GM12872 (cell line): ENCODE measurements around the gene SUGP1.

Source experiments
- TF ChIP-seq, protein P1 (sequence below): IDR thresholded peaks from 3 replicates; pipeline ENCODE4 v1.5.1; 2011; ENCODE audit warnings: low read depth, mild to moderate bottlenecking, low read length, moderate library complexity; ENCODE audit not compliant: insufficient read depth

SUGP1 gene

DNA sequence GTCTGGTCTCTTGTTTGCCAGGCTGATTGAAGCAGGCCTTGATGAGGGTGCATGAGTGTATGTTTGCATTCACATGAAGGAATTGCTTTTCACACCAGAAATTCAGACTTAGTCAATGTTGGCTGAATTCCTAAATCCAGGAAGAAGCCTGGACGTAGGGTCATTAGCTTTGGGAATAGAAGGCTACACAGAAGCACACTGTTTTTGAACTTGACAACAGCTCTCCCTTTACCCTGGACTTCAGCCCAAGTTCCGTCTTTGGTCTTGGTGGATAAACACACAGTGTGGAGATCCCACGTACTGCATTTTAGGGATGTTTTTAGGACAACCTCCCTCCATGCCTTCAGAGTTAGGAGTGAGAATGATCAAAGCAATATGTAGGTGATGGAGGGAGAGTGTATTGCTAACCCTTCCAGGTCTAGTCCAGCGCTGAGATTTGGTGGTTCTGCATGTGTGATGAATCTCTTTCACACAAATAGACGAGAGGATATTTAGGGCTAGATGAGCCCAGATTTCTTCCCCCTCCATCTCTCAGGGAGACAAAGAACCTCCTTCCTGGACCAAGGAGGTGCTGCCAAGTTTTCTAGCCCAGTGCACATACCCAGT is 70.0 kb downstream of the SUGP1 start:
- TF ChIP-seq, protein P1, sequence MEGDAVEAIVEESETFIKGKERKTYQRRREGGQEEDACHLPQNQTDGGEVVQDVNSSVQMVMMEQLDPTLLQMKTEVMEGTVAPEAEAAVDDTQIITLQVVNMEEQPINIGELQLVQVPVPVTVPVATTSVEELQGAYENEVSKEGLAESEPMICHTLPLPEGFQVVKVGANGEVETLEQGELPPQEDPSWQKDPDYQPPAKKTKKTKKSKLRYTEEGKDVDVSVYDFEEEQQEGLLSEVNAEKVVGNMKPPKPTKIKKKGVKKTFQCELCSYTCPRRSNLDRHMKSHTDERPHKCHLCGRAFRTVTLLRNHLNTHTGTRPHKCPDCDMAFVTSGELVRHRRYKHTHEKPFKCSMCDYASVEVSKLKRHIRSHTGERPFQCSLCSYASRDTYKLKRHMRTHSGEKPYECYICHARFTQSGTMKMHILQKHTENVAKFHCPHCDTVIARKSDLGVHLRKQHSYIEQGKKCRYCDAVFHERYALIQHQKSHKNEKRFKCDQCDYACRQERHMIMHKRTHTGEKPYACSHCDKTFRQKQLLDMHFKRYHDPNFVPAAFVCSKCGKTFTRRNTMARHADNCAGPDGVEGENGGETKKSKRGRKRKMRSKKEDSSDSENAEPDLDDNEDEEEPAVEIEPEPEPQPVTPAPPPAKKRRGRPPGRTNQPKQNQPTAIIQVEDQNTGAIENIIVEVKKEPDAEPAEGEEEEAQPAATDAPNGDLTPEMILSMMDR: no peak

DNA sequence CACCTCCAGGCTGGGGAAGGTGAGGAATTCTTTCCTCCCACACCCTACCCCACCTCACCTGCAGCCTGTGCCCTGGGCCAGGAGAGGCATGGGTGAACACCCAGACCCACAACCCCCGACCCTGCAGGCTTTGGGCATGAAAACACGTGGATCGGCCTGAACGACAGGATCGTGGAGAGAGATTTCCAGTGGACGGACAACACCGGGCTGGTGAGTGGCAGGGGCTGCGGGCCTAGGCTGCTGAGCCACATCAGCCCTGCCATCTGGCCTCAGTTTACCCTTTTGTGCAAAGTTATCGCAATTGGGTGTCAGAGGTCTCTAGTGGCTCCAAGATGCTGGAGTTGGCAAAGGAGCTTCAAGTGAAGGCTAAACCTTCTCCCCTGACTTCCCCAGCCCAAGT is 79.8 kb downstream of the SUGP1 start:
- TF ChIP-seq, protein P1: no peak

DNA sequence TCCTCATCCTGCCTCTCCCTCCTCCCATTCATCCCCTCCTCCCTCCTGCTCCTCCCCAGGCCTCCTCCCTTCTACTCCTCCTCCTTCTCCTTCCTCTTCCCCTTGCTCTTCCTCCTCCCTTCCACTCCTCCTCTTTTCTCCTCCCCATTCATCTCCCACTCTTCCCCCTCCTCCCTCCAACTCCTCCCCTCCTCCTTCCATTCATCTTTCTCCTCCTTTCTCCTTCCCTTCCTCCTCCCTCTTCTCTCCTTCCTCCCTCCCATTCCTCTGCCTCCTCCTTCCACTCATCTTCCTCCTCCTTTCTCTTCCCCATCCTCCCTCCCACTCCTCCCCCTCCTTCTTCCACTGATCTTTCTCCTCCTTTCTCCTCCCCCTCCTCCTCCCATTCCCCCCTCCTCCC is 80.6 kb downstream of the SUGP1 start:
- TF ChIP-seq, protein P1: no peak

DNA sequence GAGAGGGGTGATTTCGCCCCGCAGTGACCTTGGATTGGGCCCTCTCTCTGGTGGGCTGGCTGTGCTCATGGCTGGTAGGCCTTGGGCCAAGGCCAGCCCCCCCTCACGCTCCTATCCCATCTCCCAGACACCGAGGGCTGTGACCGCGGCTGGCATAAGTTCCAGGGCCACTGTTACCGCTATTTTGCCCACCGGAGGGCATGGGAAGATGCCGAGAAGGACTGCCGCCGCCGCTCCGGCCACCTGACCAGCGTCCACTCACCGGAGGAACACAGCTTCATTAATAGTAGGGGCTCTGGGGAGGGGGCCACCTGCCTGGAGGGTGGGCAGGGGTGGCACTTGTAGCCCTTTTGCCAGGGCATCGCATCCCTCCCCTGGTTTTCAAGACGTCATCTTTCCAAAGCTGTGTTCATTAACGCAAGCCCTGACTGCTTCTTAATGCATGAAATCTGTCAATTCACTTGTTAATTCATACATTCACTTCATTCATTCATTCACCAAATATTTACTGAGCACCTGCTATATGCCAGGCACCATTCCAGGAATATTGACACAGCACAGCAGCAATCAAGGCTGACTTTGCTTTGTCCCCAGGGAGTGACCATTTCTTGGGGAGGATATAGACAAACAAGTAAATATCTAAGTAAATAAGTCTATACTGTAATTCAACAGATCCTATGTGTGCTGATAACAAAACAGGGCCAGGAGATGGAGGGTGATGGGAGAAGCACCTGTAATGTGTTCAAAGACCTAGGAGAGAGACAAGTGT is 82.0 kb downstream of the SUGP1 start:
- TF ChIP-seq, protein P1: no peak

DNA sequence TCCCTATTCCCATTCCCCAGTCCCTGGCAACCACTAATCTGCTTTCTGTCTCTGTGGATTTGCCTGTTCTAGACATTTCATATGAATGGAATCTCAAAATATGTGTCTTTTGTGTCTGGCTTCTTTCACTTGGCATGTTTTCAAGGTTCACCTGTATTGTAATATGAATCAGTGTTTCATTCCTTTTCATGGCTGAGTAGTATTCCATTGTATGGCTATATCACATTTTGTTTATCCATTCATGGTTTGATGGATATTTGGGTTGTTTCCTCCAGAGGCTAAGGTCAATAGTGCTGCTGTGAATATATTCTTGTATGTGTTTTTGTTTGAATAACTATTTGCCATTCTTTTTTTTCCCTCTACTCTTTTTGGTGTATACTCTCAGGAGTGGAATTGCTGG is 84.1 kb downstream of the SUGP1 start:
- TF ChIP-seq, protein P1: no peak

DNA sequence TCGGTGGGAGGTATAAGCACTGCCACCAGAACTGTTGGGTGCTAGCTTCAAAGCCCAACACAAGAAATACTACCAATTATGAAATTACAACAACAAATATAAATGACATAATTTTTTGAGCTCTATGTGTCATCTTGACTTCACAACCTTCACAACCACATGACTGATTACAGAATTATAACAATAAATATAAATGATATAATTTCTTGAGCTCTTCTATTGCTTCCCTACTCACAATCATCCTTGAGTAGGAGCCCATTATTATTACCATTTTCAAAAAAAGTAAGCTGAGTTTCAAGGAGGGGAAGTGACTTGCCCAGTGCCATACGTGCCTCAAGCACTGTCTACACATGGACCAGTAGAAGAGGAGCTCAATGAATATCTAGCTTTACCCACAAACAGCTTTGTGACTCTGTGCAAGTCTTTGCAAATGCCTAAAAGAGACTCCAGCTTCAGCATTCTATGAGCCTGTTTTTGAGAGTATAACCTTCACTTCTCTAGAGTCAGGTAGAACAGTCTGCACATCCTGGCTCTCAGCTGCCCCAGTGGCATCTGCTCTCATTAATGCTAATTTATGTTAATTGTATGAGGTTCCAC is 86.0 kb downstream of the SUGP1 start:
- TF ChIP-seq, protein P1: no peak

DNA sequence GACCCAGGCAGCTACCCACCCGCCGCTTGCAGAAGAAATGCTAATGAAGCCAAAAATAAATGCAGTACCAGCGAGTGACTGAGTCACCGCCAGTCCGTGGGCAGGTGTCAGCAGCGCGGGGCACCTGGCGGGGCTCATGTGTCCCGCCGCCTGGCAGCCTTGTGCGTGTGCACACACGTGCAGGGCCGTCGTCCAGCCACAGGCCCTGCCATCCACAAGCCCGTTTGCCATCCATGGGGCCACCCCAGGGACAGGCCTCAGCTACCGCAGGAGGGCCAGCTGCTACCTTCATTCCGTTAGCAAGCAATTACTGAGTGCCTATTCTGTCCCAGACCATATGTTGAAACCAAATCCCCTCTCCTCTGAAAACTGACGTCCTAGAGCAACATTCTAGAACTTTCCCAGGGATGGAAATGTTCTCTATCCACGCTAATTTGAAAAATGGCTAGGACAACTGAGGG is 88.0 kb downstream of the SUGP1 start:
- TF ChIP-seq, protein P1: no peak
